ENCODE data around the gene TMEM132D. TPM values are rescaled to one million over a fixed set of nuclear protein-coding genes. Genes with fewer than 3 reads are reported as not detected.

The TMEM132D gene
- total RNA-seq, 2 experiments from 2014 or later, result not detected

GRCh38 chr12:129762436-129762835 is 141.4 kb downstream of the TMEM132D start:
- no peak overlapping the region for H3K4me3 Mint-ChIP-seq

DNA sequence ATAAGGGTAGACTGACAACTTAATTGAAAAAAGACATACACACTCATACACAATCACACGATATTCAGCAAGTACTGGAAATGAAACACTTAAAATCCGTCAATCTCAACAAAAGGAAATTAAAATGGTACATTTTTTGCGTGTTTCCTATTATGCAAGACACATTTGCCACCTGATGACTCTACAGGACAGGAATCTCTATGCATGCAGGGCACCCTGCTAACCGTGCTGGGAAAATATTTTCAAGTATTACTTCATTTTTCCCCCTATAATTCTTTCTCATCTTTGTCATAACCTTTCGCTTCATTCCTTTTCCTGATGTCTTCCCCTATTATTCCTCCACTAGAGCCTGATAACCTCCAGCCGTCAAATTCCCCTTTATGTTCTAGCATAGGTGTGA is 150.2 kb downstream of the TMEM132D start:
- no peak for DNase-seq
- Mint-ChIP-seq H3K27me3 (no peaks in the 10 kb centered on the region), H3K4me3 (no peak overlapping the region), H3K36me3 (no peaks in the 10 kb centered on the region), H3K9me3 (no peaks in the 10 kb centered on the region), H3K4me1 (no peaks in the 10 kb centered on the region), H3K27ac (no peak overlapping the region)

More at GRCh38 chr12:129762436-129762835, 141.4 kb downstream of the TMEM132D start:
- H3K9me3 Mint-ChIP-seq, result peaks cover 13% of the 10 kb centered on the region
- H3K4me1 Mint-ChIP-seq, result no peaks in the 10 kb centered on the region
- no peak for DNase-seq
- no peaks in the 10 kb centered on the region for H3K36me3 Mint-ChIP-seq
- H3K27ac Mint-ChIP-seq, result no peak overlapping the region
- no peaks in the 10 kb centered on the region for H3K27me3 Mint-ChIP-seq

- Mint-ChIP-seq H3K9me3 (no peaks in the 10 kb centered on the region), H3K36me3 (no peaks in the 10 kb centered on the region), H3K4me3 (no peak overlapping the region), H3K27ac (no peak overlapping the region), H3K27me3 (no peaks in the 10 kb centered on the region), H3K4me1 (no peaks in the 10 kb centered on the region)
- DNase-seq, result no peak
Observed at GRCh38 chr12:129750421-129750820, 153.4 kb downstream of the TMEM132D start.

DNA sequence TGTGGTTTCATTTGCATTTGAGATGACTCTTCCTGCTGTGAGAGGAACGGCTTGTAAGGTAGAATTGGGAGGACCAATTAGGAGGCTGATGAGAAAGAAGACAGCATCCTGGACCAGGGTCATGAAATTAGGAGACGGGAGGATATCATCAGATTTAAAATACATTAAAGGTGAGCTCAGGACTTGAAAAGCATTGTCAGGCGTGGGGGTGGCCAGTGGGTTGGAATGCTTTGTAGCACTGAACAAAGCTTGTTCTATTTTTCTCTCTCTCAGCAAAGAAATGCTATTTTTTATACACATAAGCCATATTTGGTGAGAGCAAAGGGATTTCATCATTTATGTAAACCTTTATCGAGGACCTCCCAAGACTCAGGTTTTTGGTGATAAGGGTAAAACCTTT is 157.5 kb downstream of the TMEM132D start:
- no peaks in the 10 kb centered on the region for H3K27me3 Mint-ChIP-seq
- no peaks in the 10 kb centered on the region for H3K4me1 Mint-ChIP-seq
- no peaks in the 10 kb centered on the region for H3K9me3 Mint-ChIP-seq
- H3K4me3 Mint-ChIP-seq, result no peak overlapping the region
- no peak overlapping the region for H3K27ac Mint-ChIP-seq
- no peaks in the 10 kb centered on the region for H3K36me3 Mint-ChIP-seq
- no peak for DNase-seq

DNA sequence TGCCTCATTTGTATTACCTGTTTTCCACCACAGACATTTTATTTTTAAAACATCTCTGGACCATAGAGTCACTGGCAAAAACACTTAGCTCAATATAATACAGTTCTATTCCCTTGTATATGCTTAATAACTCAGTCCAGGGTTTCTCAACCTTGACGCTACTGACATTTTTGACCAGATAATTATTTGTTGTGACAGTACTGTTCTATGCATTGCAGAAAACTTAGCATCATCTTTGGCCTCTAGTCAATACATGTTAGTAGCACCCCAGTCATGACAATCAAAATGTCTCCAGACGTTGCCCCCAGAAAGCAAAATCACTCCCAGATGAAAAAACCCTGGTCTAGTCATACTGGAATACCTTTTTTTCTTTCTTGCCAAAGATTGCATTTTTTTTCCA is 174.7 kb downstream of the TMEM132D start:
- DNase-seq, result no peak
- Mint-ChIP-seq H3K36me3 (no peaks in the 10 kb centered on the region), H3K27ac (no peak overlapping the region), H3K9me3 (peaks cover 3% of the 10 kb centered on the region), H3K4me3 (no peak overlapping the region), H3K4me1 (no peaks in the 10 kb centered on the region), H3K27me3 (no peaks in the 10 kb centered on the region)

DNA sequence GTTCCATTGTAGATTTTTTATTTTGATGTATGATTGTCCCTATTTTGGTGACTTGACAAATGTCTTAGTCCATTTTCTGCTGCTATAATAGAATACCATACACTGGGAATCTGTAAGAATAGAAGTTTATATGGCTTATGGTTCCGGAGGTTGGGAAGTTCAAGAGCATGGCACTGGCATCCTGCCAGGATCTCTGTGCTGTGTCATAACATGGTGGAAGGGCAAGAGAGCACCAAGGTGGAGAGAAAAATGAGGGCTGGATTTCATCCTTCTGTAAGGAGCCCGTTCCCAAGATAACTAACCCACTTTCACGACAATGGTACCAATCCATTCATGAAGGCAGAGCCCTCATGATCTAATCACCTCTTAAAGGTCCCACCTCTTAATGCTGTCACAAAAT is 176.7 kb downstream of the TMEM132D start:
- Mint-ChIP-seq H3K27me3 (no peaks in the 10 kb centered on the region), H3K9me3 (peaks cover 3% of the 10 kb centered on the region), H3K36me3 (no peaks in the 10 kb centered on the region), H3K4me3 (no peak overlapping the region), H3K4me1 (no peaks in the 10 kb centered on the region), H3K27ac (no peak overlapping the region)
- no peak for DNase-seq

DNA sequence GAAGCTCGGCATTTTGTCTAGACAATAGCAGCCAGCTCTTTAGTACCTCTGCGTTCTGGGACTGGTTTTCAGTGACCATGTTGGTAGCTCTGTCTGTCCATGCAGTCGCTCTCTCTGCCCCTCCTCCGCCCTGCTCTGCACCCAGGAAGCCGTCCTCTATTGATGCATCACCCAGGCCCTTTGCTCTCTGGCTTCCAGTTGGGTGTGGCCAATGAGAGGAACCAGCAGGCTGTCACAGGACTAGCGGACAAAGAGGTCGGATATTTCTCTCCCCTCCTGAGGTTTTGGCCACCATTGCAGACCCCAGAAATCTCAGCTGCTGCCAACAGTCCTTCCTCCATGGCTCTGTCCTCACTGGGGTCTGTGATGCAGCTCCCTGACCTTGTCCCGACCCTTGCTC is 180.6 kb downstream of the TMEM132D start:
- Mint-ChIP-seq H3K27me3 (no peaks in the 10 kb centered on the region), H3K9me3 (no peaks in the 10 kb centered on the region), H3K4me1 (no peaks in the 10 kb centered on the region), H3K4me3 (no peak overlapping the region), H3K27ac (no peak overlapping the region), H3K36me3 (no peaks in the 10 kb centered on the region)
- no peak for DNase-seq

GRCh38 chr12:129720618-129721017 is 183.2 kb downstream of the TMEM132D start:
- Mint-ChIP-seq H3K9me3 (peaks cover 3% of the 10 kb centered on the region), H3K4me1 (no peaks in the 10 kb centered on the region), H3K27me3 (no peaks in the 10 kb centered on the region), H3K36me3 (no peaks in the 10 kb centered on the region), H3K4me3 (no peak overlapping the region), H3K27ac (no peak overlapping the region)
- DNase-seq, result no peak

DNA sequence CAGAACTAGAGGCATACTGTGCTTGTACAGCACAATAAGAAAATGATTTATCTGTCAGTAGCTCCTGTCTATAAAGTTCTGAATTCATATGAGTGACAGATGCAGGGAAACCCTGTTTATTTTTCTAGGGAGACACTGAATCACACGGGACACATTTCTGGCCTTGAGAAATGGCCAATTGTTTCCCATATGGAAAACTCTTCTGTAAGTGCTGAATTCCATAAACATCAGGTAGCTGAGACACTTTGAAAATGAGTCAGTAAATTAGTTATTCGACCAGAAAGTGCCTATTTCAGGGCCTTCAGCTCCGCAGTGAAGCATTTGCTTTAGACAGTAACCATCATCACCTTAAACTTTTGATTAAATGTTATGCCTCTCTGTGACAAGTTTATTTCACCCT is 184.4 kb downstream of the TMEM132D start:
- DNase-seq, result no peak
- Mint-ChIP-seq H3K36me3 (no peaks in the 10 kb centered on the region), H3K27ac (no peak overlapping the region), H3K27me3 (no peaks in the 10 kb centered on the region), H3K9me3 (peaks cover 3% of the 10 kb centered on the region), H3K4me1 (no peaks in the 10 kb centered on the region), H3K4me3 (no peak overlapping the region)

- Mint-ChIP-seq H3K36me3 (no peaks in the 10 kb centered on the region), H3K4me1 (no peaks in the 10 kb centered on the region), H3K27me3 (no peaks in the 10 kb centered on the region), H3K9me3 (peaks cover 3% of the 10 kb centered on the region), H3K27ac (no peak overlapping the region), H3K4me3 (no peak overlapping the region)
- DNase-seq, result no peak
Observed at GRCh38 chr12:129717438-129717837, 186.4 kb downstream of the TMEM132D start.

DNA sequence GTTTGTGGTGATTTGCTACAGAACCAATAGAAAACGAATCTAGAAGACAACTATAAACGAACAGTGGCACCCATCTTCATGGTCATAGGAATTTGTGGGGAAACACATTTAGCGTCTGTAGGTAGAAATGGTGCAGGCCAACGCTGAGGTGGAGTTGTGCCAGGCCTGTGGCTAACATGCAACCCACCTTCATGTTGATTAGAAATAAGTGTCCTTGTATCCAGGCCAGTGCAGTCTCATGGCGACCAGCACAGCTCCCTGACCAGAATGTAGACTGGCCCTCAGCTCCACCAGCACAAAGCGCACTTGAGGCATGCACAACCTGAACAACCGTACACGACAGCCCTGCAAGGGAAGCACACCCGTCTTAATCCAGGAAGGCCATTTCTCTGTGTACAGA is 187.0 kb downstream of the TMEM132D start:
- Mint-ChIP-seq H3K9me3 (peaks cover 3% of the 10 kb centered on the region), H3K4me1 (no peaks in the 10 kb centered on the region), H3K27me3 (no peaks in the 10 kb centered on the region), H3K4me3 (no peak overlapping the region), H3K36me3 (no peaks in the 10 kb centered on the region), H3K27ac (no peak overlapping the region)
- no peak for DNase-seq

- no peaks in the 10 kb centered on the region for H3K4me1 Mint-ChIP-seq
- H3K9me3 Mint-ChIP-seq, result peaks cover 24% of the 10 kb centered on the region
- no peaks in the 10 kb centered on the region for H3K36me3 Mint-ChIP-seq
- no peak overlapping the region for H3K4me3 Mint-ChIP-seq
- no peak overlapping the region for H3K27ac Mint-ChIP-seq
- DNase-seq, result no peak
- H3K27me3 Mint-ChIP-seq, result no peaks in the 10 kb centered on the region
Observed at GRCh38 chr12:129706716-129707115, 197.1 kb downstream of the TMEM132D start.

- DNase-seq, result no peak
- peaks cover 18% of the 10 kb centered on the region for H3K9me3 Mint-ChIP-seq
- H3K4me3 Mint-ChIP-seq, result no peak overlapping the region
Observed at GRCh38 chr12:129704232-129704830, 199.5 kb downstream of the TMEM132D start.

DNA sequence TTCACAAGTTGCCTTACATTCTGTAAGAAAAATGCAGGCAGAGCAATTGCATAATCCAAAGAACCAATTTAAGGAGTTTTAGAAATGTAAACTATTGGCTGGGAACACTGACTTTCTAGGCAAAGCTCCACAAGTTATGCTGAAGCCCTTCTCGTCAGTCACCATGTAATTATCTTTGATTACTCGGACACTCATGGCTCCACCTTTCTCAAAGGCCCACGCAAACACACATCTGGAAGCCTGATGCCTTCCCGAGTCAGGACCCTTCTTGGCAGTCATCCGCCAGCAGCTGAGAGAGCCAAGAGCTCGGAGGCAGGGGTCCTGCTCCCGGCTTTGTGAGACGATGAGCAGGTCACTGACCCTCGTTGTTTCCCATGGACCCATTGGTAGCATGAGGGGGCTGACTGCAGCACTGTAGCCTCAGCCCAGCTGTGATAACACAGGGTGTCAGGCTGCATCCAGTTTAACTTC is 202.2 kb downstream of the TMEM132D start:
- Mint-ChIP-seq H3K27me3 (no peaks in the 10 kb centered on the region), H3K4me3 (no peak overlapping the region), H3K27ac (no peak overlapping the region), H3K9me3 (peaks cover 10% of the 10 kb centered on the region), H3K4me1 (no peaks in the 10 kb centered on the region), H3K36me3 (no peaks in the 10 kb centered on the region)
- no peak for DNase-seq

More at GRCh38 chr12:129704232-129704830, 199.5 kb downstream of the TMEM132D start:
- Mint-ChIP-seq H3K4me1 (no peaks in the 10 kb centered on the region), H3K27ac (no peak overlapping the region), H3K36me3 (no peaks in the 10 kb centered on the region), H3K27me3 (no peaks in the 10 kb centered on the region)

DNA sequence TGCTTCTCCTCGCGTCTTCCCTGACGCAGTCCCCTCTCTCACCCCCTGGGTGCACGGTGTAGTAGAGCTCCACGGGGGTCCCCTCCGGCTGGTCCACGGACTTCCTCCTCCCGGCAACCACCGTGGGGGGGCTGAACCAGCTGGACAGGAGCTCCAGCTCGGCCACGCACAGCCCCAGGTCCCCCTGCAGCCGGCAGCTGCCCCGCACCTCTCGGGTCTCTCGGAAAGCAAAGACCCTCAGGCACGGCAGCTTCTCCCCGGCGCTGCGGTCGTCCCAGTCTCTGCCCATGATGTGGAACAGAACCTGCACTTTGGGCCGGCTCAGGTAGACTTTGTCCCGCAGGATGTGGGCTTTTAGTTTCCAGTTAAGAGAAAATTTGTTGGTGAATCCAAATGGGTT is 203.8 kb downstream of the TMEM132D start:
- no peak for DNase-seq
- no peaks in the 10 kb centered on the region for H3K36me3 Mint-ChIP-seq
- peaks cover 6% of the 10 kb centered on the region for H3K9me3 Mint-ChIP-seq
- no peaks in the 10 kb centered on the region for H3K27me3 Mint-ChIP-seq
- H3K4me1 Mint-ChIP-seq, result no peaks in the 10 kb centered on the region
- no peak overlapping the region for H3K27ac Mint-ChIP-seq
- H3K4me3 Mint-ChIP-seq, result no peak overlapping the region

GRCh38 chr12:129696926-129697325 is 206.9 kb downstream of the TMEM132D start:
- Mint-ChIP-seq H3K27me3 (no peaks in the 10 kb centered on the region), H3K36me3 (no peaks in the 10 kb centered on the region), H3K4me1 (no peaks in the 10 kb centered on the region), H3K27ac (no peak overlapping the region), H3K4me3 (no peak overlapping the region), H3K9me3 (no peaks in the 10 kb centered on the region)
- DNase-seq, result no peak
